ENCODE measurements around the gene SYNGR2. TPM values are rescaled to one million over a fixed set of nuclear protein-coding genes. Genes with fewer than 3 reads are reported as not detected.

SYNGR2 gene
- total RNA-seq, 1 donor from 2014 or later: 3.2 TPM

- H3K4me1 Mint-ChIP-seq (ENCODE audit: low read depth, unreplicated experiment): no peaks in the 10 kb centered on the region
- H3K36me3 Mint-ChIP-seq (ENCODE audit: unreplicated experiment): no peaks in the 10 kb centered on the region
- TF ChIP-seq CTCF (IDR thresholded peaks at IDR 0.05; ENCODE audit: partially characterized antibody, unreplicated experiment): no peak
- no peak overlapping the region for H3K4me3 Mint-ChIP-seq (ENCODE audit: unreplicated experiment)
- no peak for DNase-seq
- H3K9me3 Mint-ChIP-seq (ENCODE audit: unreplicated experiment): peaks cover 2% of the 10 kb centered on the region
- H3K27me3 Mint-ChIP-seq (ENCODE audit: unreplicated experiment): peaks cover 6% of the 10 kb centered on the region
- H3K27ac Mint-ChIP-seq (ENCODE audit: unreplicated experiment): no peak overlapping the region
These were observed 46.6 kb upstream of the SYNGR2 start for GRCh38 chr17:78121801-78122215.

GRCh38 chr17:78122216-78122930, 46.0 kb upstream of the SYNGR2 start:
- no peaks in the 10 kb centered on the region for H3K4me1 Mint-ChIP-seq (ENCODE audit: low read depth, unreplicated experiment)
- no peak overlapping the region for H3K4me3 Mint-ChIP-seq (ENCODE audit: unreplicated experiment)
- no peaks in the 10 kb centered on the region for H3K36me3 Mint-ChIP-seq (ENCODE audit: unreplicated experiment)
- no peak for TF ChIP-seq CTCF (IDR thresholded peaks at IDR 0.05; ENCODE audit: partially characterized antibody, unreplicated experiment)
- H3K27ac Mint-ChIP-seq (ENCODE audit: unreplicated experiment): no peak overlapping the region
- peaks cover 6% of the 10 kb centered on the region for H3K27me3 Mint-ChIP-seq (ENCODE audit: unreplicated experiment)
- H3K9me3 Mint-ChIP-seq (ENCODE audit: unreplicated experiment): peaks cover 2% of the 10 kb centered on the region
- no peak for DNase-seq

DNA sequence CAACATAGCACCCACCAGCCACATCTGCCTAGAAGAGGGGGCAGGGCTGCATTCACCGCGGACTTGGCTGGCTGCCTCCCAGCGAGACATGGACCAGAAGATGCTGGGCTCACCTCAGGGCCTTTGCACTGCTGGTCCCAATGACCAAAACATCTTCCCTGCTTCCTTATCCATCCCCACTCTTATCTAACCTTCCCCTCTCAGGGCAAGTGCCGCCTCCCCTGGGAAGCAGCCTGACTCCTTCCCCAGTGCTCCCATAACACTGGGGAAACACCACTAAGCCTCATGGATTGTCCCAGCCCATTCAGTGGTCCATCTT, 45.5 kb upstream of the SYNGR2 start:
- peaks cover 2% of the 10 kb centered on the region for H3K9me3 Mint-ChIP-seq (ENCODE audit: unreplicated experiment)
- no peak for DNase-seq
- no peak overlapping the region for H3K27ac Mint-ChIP-seq (ENCODE audit: unreplicated experiment)
- no peaks in the 10 kb centered on the region for H3K36me3 Mint-ChIP-seq (ENCODE audit: unreplicated experiment)
- H3K4me3 Mint-ChIP-seq (ENCODE audit: unreplicated experiment): no peak overlapping the region
- TF ChIP-seq CTCF (IDR thresholded peaks at IDR 0.05; ENCODE audit: partially characterized antibody, unreplicated experiment): no peak
- H3K27me3 Mint-ChIP-seq (ENCODE audit: unreplicated experiment): peaks cover 6% of the 10 kb centered on the region
- no peaks in the 10 kb centered on the region for H3K4me1 Mint-ChIP-seq (ENCODE audit: low read depth, unreplicated experiment)

GRCh38 chr17:78123258-78123929, 45.0 kb upstream of the SYNGR2 start:
- Mint-ChIP-seq H3K9me3 (ENCODE audit: unreplicated experiment) (peaks cover 2% of the 10 kb centered on the region), H3K27me3 (ENCODE audit: unreplicated experiment) (peaks cover 4% of the 10 kb centered on the region)

More at GRCh38 chr17:78123258-78123929, 45.0 kb upstream of the SYNGR2 start:
- H3K4me1 Mint-ChIP-seq (ENCODE audit: low read depth, unreplicated experiment): no peaks in the 10 kb centered on the region
- no peak overlapping the region for H3K27ac Mint-ChIP-seq (ENCODE audit: unreplicated experiment)
- TF ChIP-seq CTCF (IDR thresholded peaks at IDR 0.05; ENCODE audit: partially characterized antibody, unreplicated experiment): no peak
- H3K4me3 Mint-ChIP-seq (ENCODE audit: unreplicated experiment): peak overlapping the region; percentile 16
- DNase-seq: no peak
- H3K36me3 Mint-ChIP-seq (ENCODE audit: unreplicated experiment): no peaks in the 10 kb centered on the region

All from glutamatergic neuron (in vitro differentiated cells).